ENCODE data around the gene SKIDA1. TPM values are rescaled to one million over a fixed set of nuclear protein-coding genes. Genes with fewer than 3 reads are reported as not detected.

SKIDA1 gene
- total RNA-seq, 3 donors from 2014 or later, result 0.03 to 2.4 (median 0.34) TPM

DNA sequence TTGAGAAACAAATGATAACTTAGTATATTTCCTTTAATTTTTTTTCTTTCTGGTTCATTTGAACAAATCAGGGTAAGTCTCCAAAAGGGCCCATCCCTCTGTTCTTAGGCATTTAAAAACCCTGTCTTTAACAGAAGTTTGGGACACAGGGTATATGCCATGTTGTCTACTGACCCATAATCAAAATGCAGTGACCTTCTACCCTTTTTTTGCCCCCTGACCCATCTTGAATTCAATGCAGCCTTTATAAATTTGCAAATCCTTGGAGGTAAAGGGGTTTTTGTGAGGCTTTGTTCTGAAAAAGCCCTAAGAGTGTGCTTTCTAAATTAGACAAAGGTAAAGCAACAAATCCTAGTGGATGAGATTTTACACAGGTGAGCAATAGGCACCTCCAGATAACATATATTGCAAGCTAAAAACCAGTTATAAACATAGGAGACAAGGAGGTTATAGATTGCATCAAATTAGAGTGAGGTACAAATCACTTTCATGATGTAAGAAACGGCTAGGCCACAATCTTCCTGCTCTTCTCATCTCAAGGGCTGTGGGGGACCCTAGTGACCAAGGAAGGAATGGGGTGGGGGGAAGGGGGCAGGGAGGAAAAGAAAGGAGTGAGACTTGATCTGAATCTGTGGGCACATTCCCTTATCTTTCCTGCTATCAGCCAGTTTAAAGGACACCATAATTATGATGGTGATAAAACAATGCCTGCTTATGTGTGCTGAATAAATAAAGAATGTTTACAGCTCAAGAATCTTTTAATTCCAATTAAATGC is 2.7 kb downstream of the SKIDA1 start:
- Histone ChIP-seq H3K36me3 (ENCODE audit: low read depth) (no peaks in the 10 kb centered on the region), H3K4me3 (no peak overlapping the region), H3K9me3 (no peaks in the 10 kb centered on the region), H3K4me1 (ENCODE audit: low read depth) (peaks cover 18% of the 10 kb centered on the region)
- TF ChIP-seq CTCF (IDR thresholded peaks at IDR 0.05), result no peak
- no peak for ATAC-seq
- no peak for DNase-seq
- intact Hi-C loops (cut with DNase I, micrococcal nuclease), result no loop called here

DNA sequence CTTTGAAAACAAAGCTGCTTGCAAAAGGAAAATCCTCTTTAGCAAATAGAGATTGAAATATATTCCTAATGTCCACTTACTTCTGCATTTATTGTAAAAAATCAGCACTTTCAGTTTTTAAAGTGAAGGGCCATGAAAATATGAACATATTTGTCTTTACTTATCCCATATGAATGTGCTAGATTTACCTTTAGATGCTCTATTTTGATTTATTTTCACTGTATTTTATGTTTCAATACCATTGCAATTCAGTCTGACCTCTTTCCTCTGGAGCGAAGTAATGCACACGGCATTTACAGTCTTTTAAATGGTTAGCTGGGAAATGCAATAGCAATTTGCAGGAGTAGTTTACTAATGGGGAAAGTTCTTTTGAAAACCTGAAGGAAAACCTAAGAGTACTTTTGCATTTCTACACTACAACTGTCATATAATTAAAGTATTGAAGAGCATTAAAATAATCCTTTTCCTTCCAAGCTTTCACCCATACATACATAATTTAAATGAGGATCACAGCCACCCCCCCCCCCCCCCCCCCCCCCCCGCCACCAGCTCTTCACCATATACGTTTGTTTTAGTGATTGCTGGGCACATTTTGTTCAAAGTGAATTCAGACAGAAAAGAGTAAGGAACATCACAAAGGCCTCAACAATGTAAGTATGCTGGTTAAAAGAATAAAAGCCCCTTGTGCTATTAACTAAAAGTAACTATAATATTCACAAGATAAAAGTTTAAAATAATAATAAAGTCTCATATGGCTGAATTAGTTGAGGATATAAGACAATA is 3.5 kb downstream of the SKIDA1 start:
- DNase-seq, result no peak
- H3K4me1 ChIP-seq (ENCODE audit: low read depth), result peaks cover 18% of the 10 kb centered on the region
- no peak for ATAC-seq
- no peaks in the 10 kb centered on the region for H3K36me3 ChIP-seq (ENCODE audit: low read depth)
- H3K9me3 ChIP-seq, result no peaks in the 10 kb centered on the region
- TF ChIP-seq CTCF (IDR thresholded peaks at IDR 0.05), result no peak
- no peak overlapping the region for H3K4me3 ChIP-seq
- intact Hi-C loops (cut with DNase I, micrococcal nuclease), result no loop called here

- TF ChIP-seq CTCF (IDR thresholded peaks at IDR 0.05), result no peak
- Histone ChIP-seq H3K4me3 (no peak overlapping the region), H3K9me3 (no peaks in the 10 kb centered on the region), H3K36me3 (ENCODE audit: low read depth) (no peaks in the 10 kb centered on the region), H3K4me1 (ENCODE audit: low read depth) (peaks cover 23% of the 10 kb centered on the region)
- no peak for ATAC-seq
- intact Hi-C loops (cut with DNase I, micrococcal nuclease), result no loop called here
- DNase-seq, result no peak
Observed at GRCh38 chr10:21520949-21521348, 4.5 kb downstream of the SKIDA1 start.

DNA sequence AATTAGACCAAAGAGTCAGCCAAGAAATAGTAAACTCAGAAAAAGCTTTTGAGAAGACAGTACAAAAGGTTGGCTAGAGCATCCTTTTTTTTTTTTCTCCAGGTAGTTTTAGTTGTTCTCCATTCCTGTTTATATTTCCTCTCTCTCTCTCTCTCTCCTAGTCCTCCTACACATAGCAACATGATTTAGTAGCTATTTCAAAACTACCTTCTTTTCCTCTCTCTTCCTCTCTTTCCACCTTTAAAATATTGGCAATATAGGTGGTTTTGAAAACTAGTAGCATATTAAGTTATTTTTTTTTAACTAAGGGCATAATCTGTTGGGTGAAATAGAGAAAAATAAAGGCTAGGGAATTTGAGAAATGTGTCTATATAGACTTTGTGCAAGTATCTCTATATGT is 5.0 kb downstream of the SKIDA1 start:
- Histone ChIP-seq H3K36me3 (ENCODE audit: low read depth) (no peaks in the 10 kb centered on the region), H3K4me3 (no peak overlapping the region), H3K9me3 (no peaks in the 10 kb centered on the region), H3K4me1 (ENCODE audit: low read depth) (peaks cover 23% of the 10 kb centered on the region)
- intact Hi-C loops (cut with DNase I, micrococcal nuclease), result no loop called here
- no peak for TF ChIP-seq CTCF (IDR thresholded peaks at IDR 0.05)
- DNase-seq, result no peak
- ATAC-seq, result no peak

GRCh38 chr10:21519941-21520436 is 5.5 kb downstream of the SKIDA1 start:
- Histone ChIP-seq H3K4me1 (ENCODE audit: low read depth) (peaks cover 19% of the 10 kb centered on the region), H3K4me3 (no peak overlapping the region), H3K36me3 (ENCODE audit: low read depth) (no peaks in the 10 kb centered on the region), H3K9me3 (no peaks in the 10 kb centered on the region)
- intact Hi-C loops (cut with DNase I, micrococcal nuclease), result no loop called here
- DNase-seq, result no peak
- ATAC-seq, result no peak
- TF ChIP-seq CTCF (IDR thresholded peaks at IDR 0.05), result no peak

Measured in mucosa of descending colon (tissue), 3 donors.